Liver (tissue), 9 donors: Measurements from ENCODE around the gene GPX4. TPM values are rescaled to one million over a fixed set of nuclear protein-coding genes. Genes with fewer than 3 reads are reported as not detected.

Source experiments
- DNase-seq: peaks from one replicate; pipeline ENCODE4 v3.0.0-alpha.2; 2017; ENCODE audit warnings: low spot score
- H3K27ac ChIP-seq, 2 donors: one replicate each; pipeline ENCODE4 v1.7.0; 2013; ENCODE audit warnings: inconsistent platforms in 2 of 2, low read length in 2 of 2, control low read depth in 1 of 2, low read depth in 1 of 2, mild to moderate bottlenecking in 1 of 2
- H3K27me3 ChIP-seq, 4 donors: one replicate each; pipeline versions ENCODE4 v1.6.1 to v1.7.0; 2013; ENCODE audit warnings: low read length in 3 of 4, inconsistent platforms in 1 of 4, mild to moderate bottlenecking in 1 of 4, moderate library complexity in 1 of 4; ENCODE audit not compliant: control insufficient read depth in 4 of 4, insufficient read depth in 4 of 4
- H3K36me3 ChIP-seq, 4 donors: one replicate each; pipeline versions ENCODE4 v1.6.1 to v1.7.0; 2013; ENCODE audit warnings: low read length in 3 of 4, mild to moderate bottlenecking in 3 of 4, low read depth in 1 of 4, moderate library complexity in 1 of 4; ENCODE audit not compliant: control insufficient read depth in 4 of 4, insufficient read depth in 3 of 4
- H3K4me1 ChIP-seq, 4 donors: one replicate each; pipeline versions ENCODE4 v1.6.1 to v1.7.0; 2013; ENCODE audit warnings: low read length in 3 of 4, mild to moderate bottlenecking in 3 of 4, moderate library complexity in 1 of 4; ENCODE audit not compliant: control insufficient read depth in 4 of 4, insufficient read depth in 4 of 4
- H3K4me3 ChIP-seq, 3 donors: one replicate each; pipeline versions ENCODE4 v1.6.1 to v1.7.0; 2013; ENCODE audit warnings: low read length in 3 of 3, control low read depth in 1 of 3, low read depth in 1 of 3, mild to moderate bottlenecking in 1 of 3
- H3K9ac ChIP-seq, 2 donors: one replicate each; pipeline ENCODE4 v1.7.0; 2013; ENCODE audit warnings: low read length in 2 of 2, mild to moderate bottlenecking in 2 of 2, moderate library complexity in 2 of 2, control low read depth in 1 of 2, low read depth in 1 of 2
- H3K9me3 ChIP-seq, 4 donors: one replicate each; pipeline versions ENCODE4 v1.6.1 to v1.7.0; 2013; ENCODE audit warnings: low read length in 3 of 4; ENCODE audit not compliant: control insufficient read depth in 4 of 4
- EGR1 ChIP-seq, 2 donors: IDR thresholded peaks; 2 replicates each; pipeline ENCODE4 v1.6.1; 2016 to 2018; ENCODE audit warnings: antibody characterized with exemption in 2 of 2, low read depth in 2 of 2
- GABPA ChIP-seq, 2 donors: IDR thresholded peaks in 1 of 2; conservative IDR thresholded peaks in 1 of 2; 2 replicates each; pipeline ENCODE4 v1.6.1; 2016; ENCODE audit warnings: antibody characterized with exemption in 2 of 2, mild to moderate bottlenecking in 1 of 2, moderate library complexity in 1 of 2
- HNF4G ChIP-seq: IDR thresholded peaks from 2 replicates; pipeline ENCODE4 v1.6.1; 2016; ENCODE audit warnings: antibody characterized with exemption
- JUND ChIP-seq, 2 donors: IDR thresholded peaks; 2 replicates each; pipeline ENCODE4 v1.6.1; 2016; ENCODE audit warnings: antibody characterized with exemption in 2 of 2
- NR2F2 ChIP-seq: IDR thresholded peaks from 2 replicates; pipeline ENCODE4 v1.6.1; 2016; ENCODE audit warnings: antibody characterized with exemption
- RAD21 ChIP-seq, 2 donors: IDR thresholded peaks; 2 replicates each; pipeline ENCODE4 v1.6.1; 2016; ENCODE audit warnings: antibody characterized with exemption in 2 of 2, mild to moderate bottlenecking in 2 of 2
- RXRA ChIP-seq, 2 donors: IDR thresholded peaks; 2 replicates each; pipeline ENCODE4 v1.6.1; 2017 to 2018; ENCODE audit warnings: antibody characterized with exemption in 2 of 2, mild to moderate bottlenecking in 1 of 2
- SP1 ChIP-seq: IDR thresholded peaks from 2 replicates; pipeline ENCODE4 v1.6.1; 2018; ENCODE audit warnings: antibody characterized with exemption, mild to moderate bottlenecking
- YY1 ChIP-seq: IDR thresholded peaks from 2 replicates; pipeline ENCODE4 v1.6.1; 2016; ENCODE audit warnings: antibody characterized with exemption, mild to moderate bottlenecking
- WGBS: extraction: QIAGEN DNeasy Blood & Tissue Kit; methylation state at CpG from one replicate; pipeline ENCODE4 v1.1.7; 2013; 5-methylcytosine and 5-hydroxymethylcytosine counted together
- polyA plus RNA-seq, 2 donors: library from polyadenylated mRNA; stranded (reverse) in 1 of 2; unstranded in 1 of 2; fragments of 200-250 nt in 1 of 2; fragments of >200 nt in 1 of 2; fragmentation: Nextera tagmentation in 1 of 2; extraction: Ambion mirVana in 1 of 2; gene quantifications; one replicate each; pipeline versions ENCODE4 v1.2.1 to v1.2.3, GENCODE V29; 2013 to 2015
- total RNA-seq, 2 donors: library from RNA; depleted of rRNA; stranded (reverse); fragments of >200 nt; gene quantifications; one replicate each; pipeline ENCODE4 v1.2.3, GENCODE V29; 2014
- TF ChIP-seq, protein P1 (sequence below): IDR thresholded peaks from 2 replicates; pipeline ENCODE4 v1.6.1; 2016; ENCODE audit warnings: antibody characterized with exemption, mild to moderate bottlenecking
- TF ChIP-seq, protein P2 (sequence below): fragments of 150-350 bp; IDR thresholded peaks from 2 replicates; pipeline ENCODE4 v1.5.1; 2017; ENCODE audit warnings: improper control_type of control experiment, low read depth, low read length; ENCODE audit not compliant: missing input control
- TF ChIP-seq, protein P3 (sequence below): IDR thresholded peaks from 2 replicates; pipeline ENCODE4 v1.6.1; 2016; ENCODE audit warnings: antibody characterized with exemption
- donor health status: healthy.
- donor health status: healthy.
- donor health status: healthy.
- donor health status: healthy.
- donor health status: healthy.

The GPX4 gene
- total and polyA plus RNA-seq, 4 donors: 122 to 558 (median 298) TPM

DNA sequence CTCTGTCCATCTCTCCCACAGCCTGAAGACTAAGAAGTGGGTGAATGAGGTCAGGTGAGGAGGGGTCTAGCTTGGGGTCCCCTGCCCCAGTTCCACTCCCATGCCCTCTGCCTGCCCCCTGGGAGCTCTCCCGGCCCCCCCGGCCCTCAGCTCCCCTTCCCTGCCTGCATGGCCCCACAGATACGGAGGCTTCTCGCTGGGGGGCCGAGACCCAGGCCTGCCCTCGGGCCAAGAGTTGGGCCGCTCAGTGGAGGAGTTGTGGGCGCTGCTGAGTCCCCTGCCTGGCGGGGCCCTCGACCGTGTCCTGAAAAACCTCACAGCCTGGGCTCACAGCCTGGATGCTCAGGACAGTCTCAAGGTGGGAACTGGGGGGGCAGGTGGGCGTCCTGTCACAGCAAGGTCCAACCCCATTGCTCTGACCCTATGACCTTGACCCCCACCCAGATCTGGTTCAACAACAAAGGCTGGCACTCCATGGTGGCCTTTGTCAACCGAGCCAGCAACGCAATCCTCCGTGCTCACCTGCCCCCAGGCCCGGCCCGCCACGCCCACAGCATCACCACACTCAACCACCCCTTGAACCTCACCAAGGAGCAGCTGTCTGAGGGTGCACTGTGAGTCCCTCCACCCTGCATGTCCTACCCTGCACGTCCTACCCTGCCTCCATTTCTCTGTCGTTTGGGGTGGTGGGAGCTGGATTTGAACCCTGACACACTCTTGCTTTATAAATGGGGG lies 47.7 kb upstream of the GPX4 start (continued):
- TF ChIP-seq, protein P1, sequence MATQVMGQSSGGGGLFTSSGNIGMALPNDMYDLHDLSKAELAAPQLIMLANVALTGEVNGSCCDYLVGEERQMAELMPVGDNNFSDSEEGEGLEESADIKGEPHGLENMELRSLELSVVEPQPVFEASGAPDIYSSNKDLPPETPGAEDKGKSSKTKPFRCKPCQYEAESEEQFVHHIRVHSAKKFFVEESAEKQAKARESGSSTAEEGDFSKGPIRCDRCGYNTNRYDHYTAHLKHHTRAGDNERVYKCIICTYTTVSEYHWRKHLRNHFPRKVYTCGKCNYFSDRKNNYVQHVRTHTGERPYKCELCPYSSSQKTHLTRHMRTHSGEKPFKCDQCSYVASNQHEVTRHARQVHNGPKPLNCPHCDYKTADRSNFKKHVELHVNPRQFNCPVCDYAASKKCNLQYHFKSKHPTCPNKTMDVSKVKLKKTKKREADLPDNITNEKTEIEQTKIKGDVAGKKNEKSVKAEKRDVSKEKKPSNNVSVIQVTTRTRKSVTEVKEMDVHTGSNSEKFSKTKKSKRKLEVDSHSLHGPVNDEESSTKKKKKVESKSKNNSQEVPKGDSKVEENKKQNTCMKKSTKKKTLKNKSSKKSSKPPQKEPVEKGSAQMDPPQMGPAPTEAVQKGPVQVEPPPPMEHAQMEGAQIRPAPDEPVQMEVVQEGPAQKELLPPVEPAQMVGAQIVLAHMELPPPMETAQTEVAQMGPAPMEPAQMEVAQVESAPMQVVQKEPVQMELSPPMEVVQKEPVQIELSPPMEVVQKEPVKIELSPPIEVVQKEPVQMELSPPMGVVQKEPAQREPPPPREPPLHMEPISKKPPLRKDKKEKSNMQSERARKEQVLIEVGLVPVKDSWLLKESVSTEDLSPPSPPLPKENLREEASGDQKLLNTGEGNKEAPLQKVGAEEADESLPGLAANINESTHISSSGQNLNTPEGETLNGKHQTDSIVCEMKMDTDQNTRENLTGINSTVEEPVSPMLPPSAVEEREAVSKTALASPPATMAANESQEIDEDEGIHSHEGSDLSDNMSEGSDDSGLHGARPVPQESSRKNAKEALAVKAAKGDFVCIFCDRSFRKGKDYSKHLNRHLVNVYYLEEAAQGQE: no peak
- TF ChIP-seq RAD21 (IDR thresholded peaks at IDR 0.05) (no peak), GABPA (IDR thresholded peaks at IDR 0.05 in 1 of 2, conservative IDR thresholded peaks at IDR 0.05 in 1 of 2) (no peak), JUND (IDR thresholded peaks at IDR 0.05) (no peak), NR2F2 (no peak), HNF4G (no peak), SP1 (no peak)

DNA sequence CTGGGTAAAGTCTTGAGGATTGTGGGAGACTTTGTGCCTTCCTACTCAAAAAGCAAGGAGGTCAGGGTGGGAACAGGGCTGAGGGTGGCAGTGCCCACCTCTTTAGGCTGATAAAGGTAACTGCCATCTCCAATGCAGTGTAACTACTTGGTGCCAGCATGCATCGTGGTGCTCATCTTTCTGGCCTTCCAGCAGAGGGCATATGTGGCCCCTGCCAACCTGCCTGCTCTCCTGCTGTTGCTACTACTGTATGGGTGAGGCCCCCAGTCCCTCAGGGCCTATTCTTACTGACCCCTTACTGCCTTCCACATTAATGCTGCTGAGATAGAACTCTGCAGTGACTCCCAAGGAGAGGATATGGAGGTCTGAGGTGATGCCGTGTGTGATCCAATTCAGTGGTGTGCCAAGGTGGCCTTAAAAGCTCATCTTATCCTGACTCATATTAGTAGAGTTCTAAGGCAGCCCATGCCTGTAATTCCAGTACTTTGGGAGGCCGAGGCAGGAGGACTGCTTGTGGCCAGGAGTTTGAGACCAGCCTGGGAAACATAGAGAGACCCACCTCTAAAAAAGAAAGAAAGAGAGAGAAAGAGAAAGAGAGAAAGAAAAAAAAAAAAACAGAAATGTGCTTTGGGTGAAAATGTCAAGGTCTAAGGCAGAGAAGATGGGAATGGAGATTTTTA lies 46.5 kb upstream of the GPX4 start:
- H3K27me3 ChIP-seq: no peaks in the 10 kb centered on the region
- no peak overlapping the region for H3K9ac ChIP-seq
- H3K9me3 ChIP-seq: peaks cover 0 to 13% (median 0%) of the 10 kb centered on the region in 4 donors
- no peaks in the 10 kb centered on the region for H3K4me1 ChIP-seq
- H3K27ac ChIP-seq: no peak overlapping the region
- DNase-seq: no peak
- H3K4me3 ChIP-seq: no peak overlapping the region
- TF ChIP-seq NR2F2: no peak
- TF ChIP-seq, protein P2, sequence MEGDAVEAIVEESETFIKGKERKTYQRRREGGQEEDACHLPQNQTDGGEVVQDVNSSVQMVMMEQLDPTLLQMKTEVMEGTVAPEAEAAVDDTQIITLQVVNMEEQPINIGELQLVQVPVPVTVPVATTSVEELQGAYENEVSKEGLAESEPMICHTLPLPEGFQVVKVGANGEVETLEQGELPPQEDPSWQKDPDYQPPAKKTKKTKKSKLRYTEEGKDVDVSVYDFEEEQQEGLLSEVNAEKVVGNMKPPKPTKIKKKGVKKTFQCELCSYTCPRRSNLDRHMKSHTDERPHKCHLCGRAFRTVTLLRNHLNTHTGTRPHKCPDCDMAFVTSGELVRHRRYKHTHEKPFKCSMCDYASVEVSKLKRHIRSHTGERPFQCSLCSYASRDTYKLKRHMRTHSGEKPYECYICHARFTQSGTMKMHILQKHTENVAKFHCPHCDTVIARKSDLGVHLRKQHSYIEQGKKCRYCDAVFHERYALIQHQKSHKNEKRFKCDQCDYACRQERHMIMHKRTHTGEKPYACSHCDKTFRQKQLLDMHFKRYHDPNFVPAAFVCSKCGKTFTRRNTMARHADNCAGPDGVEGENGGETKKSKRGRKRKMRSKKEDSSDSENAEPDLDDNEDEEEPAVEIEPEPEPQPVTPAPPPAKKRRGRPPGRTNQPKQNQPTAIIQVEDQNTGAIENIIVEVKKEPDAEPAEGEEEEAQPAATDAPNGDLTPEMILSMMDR: peak; percentile 3
- no peak for TF ChIP-seq RAD21 (IDR thresholded peaks at IDR 0.05)
- no peak for TF ChIP-seq EGR1 (IDR thresholded peaks at IDR 0.05; ENCODE audit: low read depth in 2 of 2)
- no peak for TF ChIP-seq HNF4G
- TF ChIP-seq YY1: no peak
- WGBS: 56% methylated on average over 3 of the region's 3 CpGs
- no peaks in the 10 kb centered on the region for H3K36me3 ChIP-seq

DNA sequence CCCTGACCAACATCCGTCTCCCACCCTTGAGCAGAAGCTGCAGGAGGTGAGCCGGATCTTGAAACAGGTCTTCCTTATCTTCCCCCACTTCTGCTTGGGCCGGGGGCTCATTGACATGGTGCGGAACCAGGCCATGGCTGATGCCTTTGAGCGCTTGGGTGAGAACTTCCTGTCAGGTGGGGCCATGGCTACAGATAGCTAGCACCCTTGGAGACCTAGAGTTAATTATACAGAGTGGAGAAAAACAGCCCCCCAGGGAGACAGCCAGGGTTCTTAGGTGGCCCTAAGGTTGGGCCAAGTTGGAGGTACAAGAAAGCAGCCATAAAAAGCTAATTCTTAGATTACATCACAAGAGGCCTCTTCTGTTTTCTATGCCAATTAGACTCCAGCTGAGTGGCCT lies 45.7 kb upstream of the GPX4 start:
- H3K9me3 ChIP-seq: peaks cover 0 to 13% (median 0%) of the 10 kb centered on the region in 4 donors
- no peak overlapping the region for H3K9ac ChIP-seq
- no peaks in the 10 kb centered on the region for H3K27me3 ChIP-seq
- H3K36me3 ChIP-seq: no peaks in the 10 kb centered on the region
- no peak overlapping the region for H3K27ac ChIP-seq
- TF ChIP-seq, protein P2: no peak
- TF ChIP-seq RXRA (IDR thresholded peaks at IDR 0.05) (no peak), HNF4G (no peak), NR2F2 (no peak)
- TF ChIP-seq, protein P3, sequence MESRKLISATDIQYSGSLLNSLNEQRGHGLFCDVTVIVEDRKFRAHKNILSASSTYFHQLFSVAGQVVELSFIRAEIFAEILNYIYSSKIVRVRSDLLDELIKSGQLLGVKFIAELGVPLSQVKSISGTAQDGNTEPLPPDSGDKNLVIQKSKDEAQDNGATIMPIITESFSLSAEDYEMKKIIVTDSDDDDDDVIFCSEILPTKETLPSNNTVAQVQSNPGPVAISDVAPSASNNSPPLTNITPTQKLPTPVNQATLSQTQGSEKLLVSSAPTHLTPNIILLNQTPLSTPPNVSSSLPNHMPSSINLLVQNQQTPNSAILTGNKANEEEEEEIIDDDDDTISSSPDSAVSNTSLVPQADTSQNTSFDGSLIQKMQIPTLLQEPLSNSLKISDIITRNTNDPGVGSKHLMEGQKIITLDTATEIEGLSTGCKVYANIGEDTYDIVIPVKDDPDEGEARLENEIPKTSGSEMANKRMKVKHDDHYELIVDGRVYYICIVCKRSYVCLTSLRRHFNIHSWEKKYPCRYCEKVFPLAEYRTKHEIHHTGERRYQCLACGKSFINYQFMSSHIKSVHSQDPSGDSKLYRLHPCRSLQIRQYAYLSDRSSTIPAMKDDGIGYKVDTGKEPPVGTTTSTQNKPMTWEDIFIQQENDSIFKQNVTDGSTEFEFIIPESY: no peak
- no peak for DNase-seq
- no peak overlapping the region for H3K4me3 ChIP-seq
- no peaks in the 10 kb centered on the region for H3K4me1 ChIP-seq
- 94% methylated on average over 5 of the region's 5 CpGs for WGBS
